ENCODE measurements around the gene ARMS2.
A peak's percentile ranks its signal among the peaks of the same experiment; 100 is the strongest.

ARMS2 gene

GRCh38 chr10:122454071-122454470 is 382 bp upstream of the ARMS2 start:
- DNase-seq (ENCODE audit: low read depth): no peak

- DNase-seq (ENCODE audit: low read depth): no peak
Observed at GRCh38 chr10:122455376-122456079, 1.1 kb downstream of the ARMS2 start.

DNA sequence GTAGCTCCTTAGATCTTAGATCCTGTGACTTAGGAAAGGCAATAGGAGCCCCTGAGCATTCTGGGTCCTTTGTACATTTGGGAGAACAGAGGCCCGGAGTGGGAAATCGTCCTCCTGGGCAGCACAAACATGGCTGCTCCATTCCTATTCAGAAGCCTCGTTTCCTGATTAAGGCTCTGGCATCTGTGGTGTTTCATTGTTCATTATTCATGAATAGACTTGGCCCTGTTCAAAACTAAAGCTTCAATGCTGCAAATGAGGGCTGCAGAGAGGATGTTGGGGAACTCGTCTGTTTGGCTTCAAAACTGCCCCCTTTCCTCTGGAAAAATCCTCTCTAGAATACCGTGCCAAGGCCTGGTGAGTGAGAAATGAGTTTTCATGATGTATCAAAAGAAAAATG is 3.5 kb downstream of the ARMS2 start:
- no peak for DNase-seq (ENCODE audit: low read depth)

DNA sequence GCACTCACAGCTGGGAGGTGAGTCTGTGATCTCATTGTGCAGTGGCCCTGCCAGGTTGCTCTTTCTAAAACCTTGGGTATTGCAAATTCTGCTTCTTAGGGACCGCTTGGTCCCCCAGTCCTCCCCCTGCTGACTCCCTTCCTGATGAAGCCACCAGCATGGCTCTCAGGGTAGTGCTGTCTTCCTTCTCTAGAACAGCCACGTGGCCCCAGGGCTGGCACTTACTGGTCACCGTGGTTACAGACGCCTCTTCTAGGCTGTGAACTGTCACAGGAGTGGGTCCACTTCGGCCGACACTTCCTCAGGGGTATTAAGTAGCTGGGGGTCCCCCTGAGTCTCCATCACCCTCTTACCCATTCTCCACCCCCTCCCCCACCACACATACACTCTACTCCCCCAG is 4.2 kb downstream of the ARMS2 start:
- DNase-seq (ENCODE audit: low read depth): no peak

- no peak for DNase-seq (ENCODE audit: low read depth)
Observed at GRCh38 chr10:122459561-122460273, 5.3 kb downstream of the ARMS2 start.

GRCh38 chr10:122460891-122461293 is 6.4 kb downstream of the ARMS2 start:
- DNase-seq (ENCODE audit: low read depth): no peak

GRCh38 chr10:122461367-122461728 is 6.9 kb downstream of the ARMS2 start, which contains the start of gene HTRA1:
HTRA1 (plus strand) TSS chr10:122461553; CDS start chr10:122461653, 100 bp downstream.
- no peak for DNase-seq (ENCODE audit: low read depth)

GRCh38 chr10:122461729-122462532 is 7.5 kb downstream of the ARMS2 start:
- no peak for DNase-seq (ENCODE audit: low read depth)

DNA sequence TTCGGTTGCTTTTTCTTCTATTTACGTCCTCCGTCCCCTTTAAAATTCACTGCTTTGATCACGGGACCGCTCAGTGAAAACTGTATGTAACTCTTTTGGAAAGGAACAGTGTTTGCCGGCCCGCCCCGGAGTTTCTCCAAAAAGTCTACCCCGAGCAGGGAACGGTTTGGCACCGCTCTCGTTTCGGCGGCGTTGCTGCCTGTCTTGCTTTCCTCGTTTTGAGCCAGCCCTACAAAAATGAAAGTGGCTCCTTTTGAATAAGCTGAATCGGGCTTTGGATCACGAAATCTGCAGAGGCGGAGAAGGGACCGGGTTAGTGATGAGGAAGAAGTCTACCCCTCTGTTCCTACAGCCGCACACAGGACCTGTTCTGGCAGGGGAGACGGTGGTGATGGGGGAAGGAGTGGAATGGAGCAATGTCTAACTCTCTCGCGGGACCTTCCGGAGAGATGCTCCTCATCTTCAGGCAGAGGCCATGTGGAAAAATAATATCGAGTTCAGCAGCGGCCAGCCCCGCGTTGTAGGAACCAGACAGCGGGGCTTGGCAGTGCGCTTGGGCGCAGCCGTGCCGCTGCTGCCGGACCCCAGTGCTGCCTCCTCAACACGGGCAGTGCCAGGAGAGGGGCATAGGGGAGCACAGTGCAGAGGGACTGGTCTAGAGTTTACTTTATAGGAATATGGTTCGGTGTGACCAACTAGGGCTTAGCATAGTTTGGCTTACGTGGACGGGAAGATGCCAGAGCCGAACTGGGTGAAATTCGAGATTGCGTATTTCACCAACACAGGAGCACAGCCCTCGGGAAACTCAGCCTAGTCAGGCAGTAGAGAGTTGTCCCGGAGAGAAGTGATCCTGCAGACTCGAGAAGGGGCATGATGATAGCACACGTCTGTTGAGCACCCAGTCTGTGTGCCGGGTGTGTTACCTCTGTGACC is 8.3 kb downstream of the ARMS2 start:
- DNase-seq (ENCODE audit: low read depth): no peak

DNA sequence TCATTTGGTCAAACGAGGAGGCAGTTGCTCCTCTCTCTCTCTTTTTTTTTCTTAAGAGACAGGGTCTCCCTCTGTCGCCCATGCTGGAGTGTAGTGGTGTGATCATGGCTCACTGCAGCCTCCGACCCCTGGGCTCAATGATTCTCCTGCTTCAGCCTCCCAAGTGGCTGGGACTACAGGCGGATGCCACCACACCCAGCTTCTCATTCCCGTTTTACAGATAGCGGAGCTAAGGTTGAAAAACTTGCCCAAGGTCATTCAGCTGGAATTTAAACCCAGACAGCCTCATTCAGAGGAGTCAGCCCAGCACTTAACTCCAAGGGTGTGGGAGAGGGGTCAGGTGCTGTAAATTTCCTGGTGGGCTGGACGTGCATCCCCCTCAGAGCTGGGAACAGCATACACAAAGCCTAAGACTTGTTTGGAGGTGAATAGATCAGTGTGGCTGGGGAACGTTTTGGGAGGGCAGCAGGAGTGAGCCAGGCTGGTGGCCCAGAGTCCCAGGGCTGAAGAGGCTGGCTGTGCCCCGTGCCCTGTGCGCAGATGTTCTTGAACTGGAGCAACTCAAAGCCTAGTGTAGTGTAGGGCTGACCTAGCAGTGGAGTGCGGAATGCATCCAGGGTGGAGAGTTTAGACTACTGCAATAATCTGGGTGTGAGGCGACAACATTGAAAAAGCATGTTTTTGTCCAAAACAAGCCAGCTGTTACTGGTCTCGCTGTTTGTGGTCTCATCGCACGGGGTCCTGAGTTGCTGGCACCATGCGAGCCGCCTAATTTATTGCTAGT is 9.2 kb downstream of the ARMS2 start:
- DNase-seq (ENCODE audit: low read depth): no peak

DNA sequence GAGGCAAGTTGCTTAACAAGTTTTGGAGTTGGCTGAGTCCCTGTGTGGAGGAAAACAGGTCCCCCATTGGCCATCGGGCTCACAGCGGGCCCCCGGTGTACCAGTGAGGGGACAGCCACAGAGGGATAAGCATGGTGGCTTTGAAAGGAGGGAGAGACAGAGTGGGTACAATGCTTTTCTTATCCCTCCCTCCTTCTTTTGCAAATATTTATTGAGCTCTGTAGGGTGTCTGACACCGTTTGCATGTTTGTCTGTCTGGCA is 9.7 kb downstream of the ARMS2 start:
- DNase-seq (ENCODE audit: low read depth): no peak

- DNase-seq (ENCODE audit: low read depth): no peak
Observed at GRCh38 chr10:122464586-122464985, 10.1 kb downstream of the ARMS2 start.

- DNase-seq (ENCODE audit: low read depth): no peak
Observed at GRCh38 chr10:122465401-122466040, 11.1 kb downstream of the ARMS2 start.

GRCh38 chr10:122466951-122467381 is 12.5 kb downstream of the ARMS2 start:
- DNase-seq (ENCODE audit: low read depth): no peak

DNA sequence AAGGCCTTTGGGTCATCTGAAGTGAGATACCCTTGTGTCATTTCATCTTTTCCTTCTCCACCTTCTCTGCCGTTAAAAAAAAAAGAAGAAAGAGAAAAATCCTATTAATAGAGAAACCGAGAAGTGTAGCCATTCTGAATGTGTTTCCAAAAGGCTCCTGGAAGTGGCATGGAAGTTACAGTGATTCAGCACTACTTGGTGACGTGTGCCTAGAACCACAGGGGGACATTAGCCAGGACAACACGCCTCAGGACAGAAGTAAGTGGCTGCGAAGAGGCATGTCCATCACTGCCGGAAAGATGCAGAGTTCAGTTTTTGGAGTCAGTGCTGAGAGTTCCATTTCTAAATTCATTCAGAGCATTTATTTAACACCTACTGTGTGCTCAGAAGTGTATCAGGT is 13.2 kb downstream of the ARMS2 start:
- DNase-seq (ENCODE audit: low read depth): no peak

DNA sequence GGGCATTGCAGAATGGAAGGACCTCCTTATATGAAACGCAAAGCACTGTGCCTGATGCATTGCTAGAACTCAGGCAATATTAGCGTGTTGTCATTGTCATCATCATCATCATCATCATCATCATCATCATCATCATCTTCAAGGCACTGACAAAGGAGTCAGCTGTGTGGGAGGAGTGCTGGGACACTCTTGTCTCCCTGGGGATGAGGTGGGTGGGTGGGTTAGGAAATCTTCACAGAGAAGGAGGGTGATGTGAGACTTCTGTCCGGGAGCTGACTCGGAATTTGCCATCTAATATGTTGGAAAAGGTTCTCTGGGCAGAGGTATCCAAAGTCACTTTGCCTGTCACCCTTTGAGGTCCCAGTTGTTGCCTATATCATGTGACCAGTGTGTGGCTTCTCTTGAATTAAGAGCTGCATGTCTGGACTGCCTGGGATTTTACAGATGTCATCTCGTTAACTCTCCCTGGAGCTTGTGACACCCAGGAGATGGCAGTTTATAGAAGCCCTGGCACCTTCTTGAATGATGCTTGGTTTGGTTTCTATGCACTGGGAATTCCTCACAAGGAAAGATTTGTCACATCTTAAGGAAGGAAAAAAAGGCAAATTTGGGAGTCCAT is 14.0 kb downstream of the ARMS2 start:
- DNase-seq (ENCODE audit: low read depth): no peak

GRCh38 chr10:122468926-122469781 is 14.7 kb downstream of the ARMS2 start:
- DNase-seq (ENCODE audit: low read depth): peak; percentile 98

GRCh38 chr10:122469848-122470247 is 15.4 kb downstream of the ARMS2 start:
- no peak for DNase-seq (ENCODE audit: low read depth)

DNA sequence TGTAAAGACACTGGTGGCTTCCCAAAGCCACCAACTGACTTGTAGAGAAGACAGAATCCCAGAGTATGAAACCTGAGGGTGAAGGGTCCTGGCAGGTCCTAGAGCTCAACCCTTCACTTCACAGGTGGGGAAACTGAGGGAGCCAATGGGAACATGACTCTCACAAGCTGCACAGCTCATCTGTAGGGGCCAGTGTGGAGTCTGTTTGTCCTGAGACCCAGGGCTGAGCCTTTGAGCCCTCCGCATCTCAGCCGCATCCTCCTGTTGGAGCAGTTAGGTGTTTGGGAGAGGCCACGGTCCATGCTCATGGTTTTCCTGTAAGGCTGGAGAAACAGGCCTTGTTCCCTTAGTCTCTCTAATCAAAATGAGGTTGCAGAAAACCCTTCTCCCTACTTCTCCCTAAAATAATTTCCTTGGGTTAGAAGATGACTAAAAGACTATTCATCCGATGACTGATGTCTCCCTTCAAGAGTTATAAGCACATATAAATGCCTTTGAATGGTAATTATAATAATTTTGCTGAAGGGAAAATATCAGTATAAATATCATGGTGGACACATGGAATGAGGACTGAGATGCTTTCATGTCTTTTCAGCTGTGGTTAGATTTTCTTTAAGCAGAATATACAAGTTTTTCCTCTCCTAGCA is 17.2 kb downstream of the ARMS2 start:
- DNase-seq (ENCODE audit: low read depth): peak; percentile 32
